HG03571 (cell line): ENCODE results near the gene PTK6.
"Not testable (repeated sequence)": the region's sequence is repeated elsewhere in the genome, so short reads cannot be mapped to it uniquely, and the experiment has no call there.

Experiments used
- ATAC-seq: cut with Tn5 transposase; IDR thresholded peaks from one replicate; pipeline ENCODE4 v1.9.1; 2021; ENCODE audit not compliant: unreplicated experiment

PTK6 gene

DNA sequence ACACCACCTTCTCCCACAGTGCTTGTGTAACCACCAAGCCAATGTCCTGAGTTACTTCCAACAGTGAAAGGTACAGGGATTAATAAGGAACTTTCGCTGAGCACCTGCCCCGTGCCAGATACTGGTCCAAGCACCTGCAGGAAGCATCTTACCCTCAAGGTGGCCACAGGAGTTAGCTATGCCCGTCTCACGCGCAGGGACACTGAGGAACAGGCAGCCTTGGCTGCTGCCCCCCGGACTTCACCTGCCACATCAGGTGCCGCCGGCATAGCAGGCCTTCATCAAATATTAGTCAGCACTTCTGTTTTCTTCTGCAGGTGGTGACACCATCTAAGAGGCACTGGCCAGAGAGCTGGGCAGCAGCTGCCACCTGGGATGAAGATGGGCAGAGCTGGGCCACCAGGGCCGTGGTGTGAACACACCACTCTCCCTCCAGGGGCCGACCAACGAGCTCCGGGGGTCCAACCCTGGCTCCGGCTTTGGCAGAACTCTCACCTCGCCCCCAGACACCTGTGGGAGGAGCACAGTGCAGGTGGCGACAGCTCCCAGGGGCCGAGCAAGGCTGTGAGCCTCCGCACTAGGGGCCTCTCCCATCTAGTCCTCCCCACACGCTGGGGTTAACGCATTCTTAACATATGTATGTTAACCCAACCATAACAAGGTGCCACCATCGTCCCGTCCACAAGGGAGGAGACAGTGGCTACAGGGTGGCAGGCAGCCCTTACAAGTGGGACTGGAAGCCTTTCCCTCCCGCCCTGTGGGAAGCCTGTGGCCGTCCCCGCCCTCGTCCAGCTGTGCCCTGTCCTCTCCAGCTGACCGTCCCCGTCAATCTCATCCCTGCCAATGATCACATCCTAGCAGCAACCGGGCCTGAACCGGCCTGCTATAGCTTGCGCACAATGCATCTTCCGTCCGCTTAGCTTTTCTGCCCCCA is 19.5 kb downstream of the PTK6 start:
- ATAC-seq, result no peak

DNA sequence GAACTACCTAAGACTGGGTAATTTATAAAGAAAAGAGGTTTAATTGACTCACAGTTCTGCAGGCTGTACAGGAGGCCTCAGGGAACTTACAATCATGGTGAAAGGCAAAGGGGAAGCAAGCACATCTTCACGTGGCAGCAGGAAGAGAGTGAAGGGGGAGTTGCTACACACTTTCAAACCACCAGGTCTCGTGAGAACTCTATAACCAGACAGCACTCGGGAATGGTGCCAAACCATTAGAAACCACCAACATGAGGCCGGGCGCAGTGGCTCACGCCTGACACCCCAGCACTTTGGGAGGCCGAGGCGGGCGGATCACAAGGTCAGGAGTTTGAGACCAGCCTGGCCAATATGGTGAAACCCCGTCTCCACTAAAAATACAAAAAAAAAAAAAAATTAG is 22.7 kb downstream of the PTK6 start:
- not testable (repeated sequence) for ATAC-seq

DNA sequence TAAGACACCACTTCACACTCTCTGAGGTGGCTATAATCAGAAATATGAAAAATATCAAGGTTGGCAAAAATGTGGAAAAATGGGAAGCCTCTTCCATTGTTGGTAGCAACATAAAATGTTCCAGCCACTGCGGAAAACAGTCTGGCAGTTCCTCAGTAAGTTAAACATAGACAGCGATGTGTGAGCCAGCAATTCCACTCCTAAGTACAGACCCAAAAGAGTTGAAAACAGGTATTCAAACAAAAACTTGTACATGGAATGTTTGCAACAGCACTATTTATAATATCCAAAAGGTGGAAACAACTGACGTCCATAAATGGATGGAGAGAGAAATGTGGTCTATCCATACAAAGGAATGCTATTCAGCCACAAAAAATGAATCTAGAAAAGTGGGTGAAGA is 24.0 kb downstream of the PTK6 start:
- no peak for ATAC-seq

DNA sequence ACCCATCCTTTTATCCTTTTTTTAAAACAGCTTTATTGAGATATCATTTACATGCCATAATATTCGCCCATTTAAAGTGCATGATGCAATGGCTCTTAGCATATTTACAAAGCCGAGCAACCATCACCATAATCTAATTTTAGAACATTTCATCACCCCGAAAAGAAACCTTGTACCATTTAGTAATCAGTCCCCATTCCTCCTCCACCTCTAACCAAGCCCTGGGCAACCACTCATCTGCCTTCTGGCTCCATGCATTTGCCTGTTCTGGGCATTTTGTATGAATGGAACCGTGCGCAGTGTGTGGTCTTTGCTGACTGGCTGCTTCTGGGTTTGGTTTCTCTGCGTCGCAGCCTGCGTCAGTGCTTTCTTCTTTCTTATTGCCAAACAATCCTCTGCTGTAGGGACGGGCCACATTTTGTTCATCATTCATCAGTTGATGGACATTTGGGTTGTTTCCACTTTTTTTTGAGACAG is 28.1 kb downstream of the PTK6 start:
- no peak for ATAC-seq

DNA sequence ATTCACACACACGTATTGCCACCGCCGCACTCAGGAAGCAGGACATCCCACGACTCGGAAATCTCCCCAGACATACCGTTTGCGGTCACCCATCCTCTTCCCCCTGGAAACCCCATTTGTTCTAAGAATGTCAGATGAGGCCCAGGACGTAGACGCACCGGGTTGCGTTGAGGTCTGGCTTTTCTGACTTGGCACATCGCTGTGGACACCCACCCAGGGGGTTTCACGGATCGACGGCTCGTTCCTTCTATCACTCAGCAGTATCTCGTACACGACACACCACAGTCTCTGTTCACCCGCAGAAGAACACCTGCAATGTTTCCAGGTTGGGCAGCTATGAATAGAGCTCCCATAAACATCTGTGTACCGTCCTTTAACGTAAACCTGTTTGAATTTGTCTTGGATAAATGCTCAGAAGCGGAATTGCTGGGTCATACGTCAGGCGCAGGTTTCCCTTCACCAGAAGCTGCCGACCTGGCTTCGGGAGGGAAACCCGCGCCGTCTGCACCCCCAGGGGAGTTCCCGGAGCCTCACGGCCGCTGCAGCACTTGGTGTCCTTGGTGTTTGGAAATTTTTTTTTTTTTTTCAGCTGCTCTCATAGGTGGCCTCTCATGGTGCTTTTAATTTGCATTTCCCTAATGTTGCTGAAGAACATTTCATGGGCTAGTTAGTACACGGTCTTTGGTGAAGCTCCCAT is 29.0 kb downstream of the PTK6 start:
- ATAC-seq, result no peak

DNA sequence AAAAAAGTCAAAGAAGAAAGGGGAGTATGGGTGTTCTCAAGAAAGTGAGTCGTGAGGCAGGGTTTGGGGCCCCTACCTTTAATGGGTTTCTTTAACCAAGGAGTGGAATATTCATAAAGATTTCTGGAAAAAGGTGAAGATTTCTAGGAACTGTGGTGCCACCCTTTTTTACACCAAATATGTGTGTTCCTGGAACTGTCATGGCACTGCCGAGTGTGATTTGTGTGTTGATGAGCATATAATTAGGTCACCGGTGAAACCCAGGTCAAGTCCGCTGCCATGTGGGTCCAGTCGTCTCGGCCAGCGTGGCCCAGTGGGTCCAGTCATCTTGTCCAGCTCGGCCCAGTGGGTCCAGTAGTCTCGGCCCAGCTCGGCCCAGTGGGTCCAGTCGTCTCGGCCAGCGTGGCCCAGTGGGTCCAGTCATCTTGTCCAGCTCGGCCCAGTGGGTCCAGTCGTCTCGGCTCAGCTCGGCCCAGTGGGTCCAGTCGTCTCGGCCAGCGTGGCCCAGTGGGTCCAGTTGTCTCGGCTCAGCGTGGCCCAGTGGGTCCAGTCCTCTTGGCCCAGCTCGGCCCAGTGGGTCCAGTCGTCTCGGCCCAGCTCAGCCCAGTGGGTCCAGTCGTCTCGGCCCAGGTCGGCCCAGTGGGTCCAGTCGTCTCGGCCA is 30.0 kb downstream of the PTK6 start:
- no peak for ATAC-seq

DNA sequence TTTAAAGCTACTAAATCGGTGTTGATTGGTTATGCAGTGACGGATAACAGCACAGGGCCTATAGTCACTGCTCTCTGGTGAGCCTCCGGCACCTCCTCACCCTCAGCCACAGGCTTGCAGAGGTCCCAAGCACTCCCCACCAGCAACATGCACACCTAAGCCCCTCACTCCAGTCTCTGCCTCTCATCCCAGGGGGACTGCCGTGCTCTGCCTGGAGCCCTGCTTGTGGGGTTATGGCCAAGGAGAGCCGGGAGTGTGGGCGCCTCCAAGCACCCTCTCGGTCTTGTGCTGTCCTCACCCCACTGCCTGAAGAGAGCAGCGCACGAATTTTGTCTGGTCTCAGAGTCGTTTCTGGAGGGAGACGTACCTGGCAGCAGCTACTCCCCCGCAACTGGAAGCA is 31.5 kb downstream of the PTK6 start:
- no peak for ATAC-seq

DNA sequence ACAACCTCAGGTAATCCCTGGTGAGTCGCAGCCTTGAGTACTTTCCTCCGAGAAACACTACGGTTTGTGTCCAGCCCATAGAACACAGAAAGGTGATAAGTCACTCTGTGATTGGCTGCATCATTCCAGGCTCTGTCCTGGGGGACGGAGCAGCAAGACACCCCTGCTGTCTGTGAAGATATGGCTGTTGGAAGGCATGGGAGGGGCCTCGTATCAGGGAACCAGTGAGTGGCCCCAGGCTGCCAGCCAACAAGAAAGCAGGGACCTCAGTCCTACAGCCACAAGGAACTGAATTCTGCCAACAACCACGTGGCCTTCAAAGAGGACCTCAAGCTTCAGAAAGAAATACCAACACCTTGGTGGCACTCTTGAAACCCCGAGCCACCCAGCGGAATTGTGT is 31.9 kb downstream of the PTK6 start:
- no peak for ATAC-seq

DNA sequence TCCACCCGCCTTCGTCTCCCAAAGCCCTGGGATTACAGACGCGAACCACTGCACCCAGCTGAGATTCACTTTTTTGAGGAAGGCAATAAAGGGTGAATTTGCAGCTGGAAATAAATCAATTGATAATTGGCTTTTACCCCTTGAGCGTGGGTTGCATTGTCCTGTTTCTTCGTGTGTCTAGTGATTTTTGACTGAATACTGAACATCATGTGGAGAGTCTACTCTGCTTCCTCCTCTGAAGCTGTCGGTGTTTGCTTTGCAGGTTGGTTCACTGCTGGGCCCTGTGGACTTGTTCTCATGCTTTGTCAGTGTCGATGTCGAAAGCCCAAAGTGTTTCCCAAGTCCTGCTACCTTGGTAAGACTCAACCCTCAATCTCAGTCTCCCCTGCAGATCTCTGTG is 32.5 kb downstream of the PTK6 start:
- ATAC-seq, result no peak

DNA sequence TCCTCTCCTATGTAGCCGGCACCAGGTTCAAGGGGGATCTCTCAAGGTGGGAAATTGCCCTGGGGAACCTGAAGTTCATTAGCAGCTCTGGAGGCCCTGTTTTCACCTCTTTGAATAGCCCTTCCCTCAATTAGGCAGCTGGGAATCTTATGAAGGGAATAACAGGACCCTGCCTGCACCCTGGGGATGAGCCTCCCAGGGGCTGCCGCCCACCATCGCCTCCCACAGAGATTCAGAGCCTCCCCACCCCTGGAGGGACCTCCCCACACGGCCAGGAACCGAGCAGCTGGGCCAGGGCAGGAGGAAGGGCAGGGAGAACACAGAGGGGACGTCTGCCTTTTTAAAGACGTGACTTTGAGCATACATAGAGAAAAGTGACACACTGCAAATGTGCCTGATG is 33.7 kb downstream of the PTK6 start:
- no peak for ATAC-seq

DNA sequence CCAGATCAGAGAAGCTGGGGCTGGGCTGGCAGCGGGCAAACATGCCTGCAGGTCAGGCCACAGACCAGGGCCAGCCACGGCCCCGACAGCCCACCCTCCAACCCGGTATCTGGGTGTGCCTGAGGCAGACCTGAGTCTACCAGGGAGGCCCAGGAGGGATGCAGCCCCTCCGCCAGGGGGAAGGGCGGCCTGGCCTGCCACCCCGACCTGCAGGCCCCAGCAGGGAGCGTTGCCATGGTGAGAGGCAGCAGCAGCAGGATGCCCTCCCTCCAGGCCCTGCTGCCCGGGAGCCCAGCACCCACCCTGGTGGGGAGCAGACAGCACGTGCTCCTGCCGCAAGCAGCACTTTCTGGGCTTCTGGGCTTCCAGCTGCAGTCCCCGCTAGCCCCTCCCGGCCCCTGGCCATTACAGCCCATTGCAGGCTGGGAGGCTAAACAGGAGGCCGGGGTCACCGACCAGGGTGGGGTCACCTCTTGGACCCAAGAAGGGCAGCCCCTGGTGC is 34.5 kb downstream of the PTK6 start:
- no peak for ATAC-seq

DNA sequence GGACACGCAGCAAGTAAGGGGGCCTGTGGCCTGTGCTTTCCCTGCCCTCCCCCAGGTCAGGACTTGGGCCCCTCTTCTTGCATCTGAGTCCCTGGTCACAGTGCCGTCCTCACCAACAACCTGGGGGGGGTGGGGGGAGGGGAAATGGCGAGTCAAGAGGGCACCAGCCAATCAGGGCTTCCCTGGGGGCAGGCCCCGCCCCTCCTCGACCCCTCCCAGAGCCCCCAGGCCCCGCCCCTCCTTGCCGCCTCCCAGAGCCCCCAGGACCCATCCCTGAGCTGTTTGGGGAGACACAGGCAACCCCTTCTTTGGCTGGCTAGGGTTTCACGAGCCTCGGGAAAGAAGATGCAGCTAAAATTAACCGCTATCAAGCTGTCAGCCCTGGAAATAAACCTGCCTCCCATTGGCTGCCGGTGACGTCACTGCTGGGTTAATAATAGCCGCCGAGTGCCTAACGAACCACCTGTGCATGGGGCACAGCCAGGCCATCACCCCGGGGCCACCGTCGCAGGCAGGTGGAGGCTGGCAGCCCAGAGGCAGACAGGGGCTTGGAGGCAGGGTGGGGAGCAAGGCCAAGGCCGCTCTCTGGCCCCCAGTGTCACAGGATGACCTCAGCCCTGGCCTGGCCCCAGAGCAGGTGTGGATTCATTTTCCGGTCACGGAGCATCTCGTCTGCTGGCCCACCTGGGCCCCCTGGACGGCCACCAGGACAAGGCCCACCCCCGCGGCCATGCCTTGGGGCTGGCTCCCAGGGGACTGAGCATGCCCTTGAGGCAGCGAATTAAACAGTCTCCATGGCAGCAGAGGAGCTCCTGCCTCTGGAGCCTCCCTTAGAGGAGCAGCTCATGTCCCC is 35.1 kb downstream of the PTK6 start:
- no peak for ATAC-seq

DNA sequence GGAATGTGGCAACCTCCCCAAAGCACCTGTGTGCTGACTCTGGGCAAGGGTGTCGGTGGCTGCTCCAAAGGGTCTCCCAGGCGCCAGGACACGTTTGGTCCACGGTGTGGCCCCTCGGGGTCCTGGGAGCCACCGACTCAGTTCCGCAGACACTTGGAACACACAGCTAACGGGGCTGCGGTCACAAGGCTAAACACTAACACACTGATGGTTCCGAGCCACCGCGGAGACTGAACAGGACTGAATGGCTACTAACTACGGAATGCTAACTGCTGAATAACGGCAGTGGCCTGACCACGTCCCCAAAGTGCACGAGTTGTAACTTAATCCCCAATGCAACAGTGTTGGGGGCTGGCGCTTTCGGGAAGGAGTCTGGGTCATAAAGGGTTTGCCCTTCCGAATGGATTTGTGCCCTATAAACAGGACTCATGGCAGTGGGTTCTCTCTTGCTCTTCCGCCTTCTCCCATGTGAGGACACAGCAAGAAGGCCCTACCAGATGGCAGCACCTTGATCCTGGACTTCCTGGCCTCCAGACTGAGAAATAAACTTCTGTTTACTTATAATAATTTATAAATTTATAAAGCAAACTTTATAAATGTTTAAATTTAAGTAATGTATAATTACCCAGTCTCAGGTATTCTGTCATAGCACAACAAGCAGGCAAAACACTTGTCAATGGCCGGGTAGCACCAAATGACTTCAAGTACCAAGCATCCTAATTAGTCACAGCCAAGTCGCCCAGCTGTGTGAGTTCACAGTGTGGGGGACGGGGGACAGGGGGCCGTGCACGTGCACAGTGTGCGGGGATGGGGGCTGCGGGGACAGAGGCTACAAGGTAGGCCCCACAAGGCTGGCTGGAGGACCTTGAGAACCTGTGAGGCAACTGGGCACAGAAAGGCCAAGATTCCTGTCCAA is 36.0 kb downstream of the PTK6 start:
- ATAC-seq, result no peak

DNA sequence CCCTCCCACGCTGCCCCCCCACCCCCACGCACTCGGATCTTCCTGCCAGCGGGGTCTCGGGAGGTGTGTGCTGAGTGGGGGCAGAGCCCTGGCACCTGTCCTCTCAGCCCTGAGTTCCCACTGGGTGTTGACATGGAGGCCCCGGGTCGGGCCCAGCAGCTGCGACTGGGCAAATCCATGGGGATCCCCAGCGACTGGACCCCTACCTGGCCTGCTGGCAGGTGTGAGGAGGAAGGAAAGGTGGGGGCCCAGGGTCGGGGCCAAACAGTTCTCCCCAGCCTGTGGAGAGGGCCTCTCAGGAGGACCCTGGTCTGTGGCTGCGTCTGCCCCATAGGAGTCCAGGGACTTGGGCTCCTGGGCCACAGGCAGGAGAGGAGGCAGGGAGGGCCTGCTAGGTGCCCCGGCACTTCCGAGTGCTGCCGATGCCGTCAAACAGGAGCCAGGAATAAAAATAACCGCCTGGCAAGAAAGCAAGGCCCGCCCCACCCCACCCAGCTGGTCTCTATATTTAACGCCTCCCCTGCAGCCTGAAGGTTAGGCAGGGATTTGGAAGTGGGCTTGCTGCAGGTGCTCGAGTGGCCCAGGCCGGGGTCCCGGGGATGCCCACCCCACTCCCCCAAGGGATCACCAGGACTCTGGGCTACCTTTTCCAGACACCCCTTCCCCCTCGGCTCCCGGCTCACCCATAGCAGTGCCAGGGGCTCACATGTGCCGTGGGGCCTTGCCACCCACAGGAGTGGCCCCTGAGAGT is 36.9 kb downstream of the PTK6 start:
- ATAC-seq, result no peak

DNA sequence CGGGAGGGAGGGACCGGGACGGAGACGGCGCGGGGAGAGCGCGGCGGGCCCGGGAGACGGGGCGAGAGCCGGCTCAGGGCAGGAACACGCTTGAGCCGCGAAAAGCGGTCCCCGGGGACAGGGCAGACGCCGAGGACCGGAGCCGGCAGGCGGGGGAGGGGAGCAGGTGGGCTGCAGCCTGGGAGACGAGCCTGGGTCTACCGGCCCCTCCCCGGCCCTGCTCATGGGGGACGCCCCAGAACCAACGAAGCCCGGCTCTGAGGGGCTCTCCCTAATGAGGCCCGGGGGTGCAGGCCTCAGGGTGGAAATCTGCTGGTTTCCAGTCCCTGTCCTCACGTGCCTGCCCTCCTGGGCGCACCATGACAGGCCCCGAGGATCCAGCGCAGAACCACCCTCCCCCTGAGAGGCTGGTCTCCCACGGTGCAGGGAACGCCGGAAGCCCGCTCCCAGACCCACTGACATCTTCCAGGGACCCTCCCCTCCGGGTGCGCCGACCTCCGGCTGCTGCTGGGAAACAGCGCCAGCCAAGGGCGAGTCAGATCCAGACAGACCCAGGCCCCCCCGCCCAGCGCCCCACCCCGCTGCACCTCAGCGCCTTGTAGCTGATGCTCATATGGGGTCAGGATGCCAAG is 37.7 kb downstream of the PTK6 start:
- ATAC-seq, result no peak

DNA sequence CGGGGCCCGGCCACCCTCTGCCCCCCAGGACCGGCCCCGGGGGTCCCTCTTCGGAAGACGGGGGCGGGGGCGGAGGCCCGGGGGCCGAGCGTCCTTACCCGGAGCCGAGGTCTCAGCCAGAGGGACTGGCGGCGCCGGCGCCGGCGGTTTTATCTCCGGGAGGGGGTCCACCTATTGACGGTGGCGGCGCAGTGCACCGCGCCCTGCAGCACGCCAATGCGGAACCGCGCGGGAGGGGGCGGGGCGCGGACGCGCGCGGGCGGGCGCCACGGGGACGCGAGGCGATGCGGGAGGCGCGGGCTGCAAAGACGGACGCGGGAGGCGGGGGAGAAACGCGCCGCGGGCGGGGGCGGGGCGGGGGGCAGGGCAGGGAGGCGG is 38.2 kb downstream of the PTK6 start, which contains the start of gene EEF1A2:
Gene EEF1A2 (minus strand): TSS at position 124 of the 378 bp plus-strand sequence. CDS start 1,320 bp downstream, outside the sequence.
- no peak for ATAC-seq

DNA sequence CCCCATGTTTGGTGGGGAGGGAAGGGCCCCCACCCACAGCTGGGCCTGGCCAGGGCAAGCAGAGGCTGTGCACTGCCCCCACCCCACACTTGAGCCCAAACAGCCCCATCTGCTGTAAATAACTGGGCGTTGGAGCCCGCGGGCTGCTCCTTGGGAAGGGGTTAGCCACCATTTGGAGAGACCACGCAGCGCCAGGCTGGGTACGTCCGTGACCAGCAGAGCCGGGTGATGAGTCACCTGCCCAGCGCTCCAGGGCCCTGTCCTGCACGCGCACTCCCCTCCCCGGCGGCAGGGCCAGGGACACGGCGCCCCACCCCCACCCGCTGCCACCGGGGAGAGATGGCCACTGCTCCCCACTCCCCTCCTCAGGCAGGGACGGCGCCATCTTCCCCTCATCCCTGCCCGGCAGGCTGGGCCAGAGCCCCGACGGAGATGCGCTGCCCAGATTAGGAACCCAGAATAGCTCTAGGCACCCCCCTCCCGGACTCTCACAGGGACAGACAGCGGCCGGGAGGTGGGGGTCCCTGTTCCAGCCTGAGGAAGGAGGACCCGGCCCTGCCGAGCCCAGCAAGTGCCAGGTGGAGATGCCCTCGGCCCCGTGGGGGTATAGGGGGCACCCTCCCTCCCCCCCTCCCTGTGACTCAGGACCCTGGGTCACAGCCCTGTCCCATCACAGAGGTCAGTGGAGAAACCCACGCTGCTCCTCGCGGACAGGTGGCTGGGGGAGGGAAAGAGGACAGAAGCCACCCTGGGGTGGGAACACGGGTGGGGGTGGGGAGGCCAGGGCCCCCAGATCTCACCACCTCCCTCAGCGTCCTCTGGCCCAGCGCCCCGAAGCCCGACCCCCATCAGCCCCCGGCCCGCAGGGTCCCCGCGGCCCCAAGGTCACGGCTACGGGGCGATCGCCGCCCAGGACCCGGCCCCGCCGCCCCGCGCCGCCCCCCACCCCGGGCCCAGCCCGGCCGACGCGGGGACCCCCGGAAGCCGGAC is 38.9 kb downstream of the PTK6 start:
- ATAC-seq, result no peak
